ENCODE measurements around the gene SPDYE6. TPM values are rescaled to one million over a fixed set of nuclear protein-coding genes. Genes with fewer than 3 reads are reported as not detected.
A peak's percentile ranks its signal among the peaks of the same experiment; 100 is the strongest.

The SPDYE6 gene
- total and polyA plus RNA-seq, 10 of the 15 experiments (the other 5 are each of a cell fraction or from before 2014, with no cell fraction given): 0.05 to 2.3 (median 1.00) TPM; not detected in 6

- TF ChIP-seq TCF12 (IDR thresholded peaks at IDR 0.05; ENCODE audit: low read depth, low read length): 0 out of 2 replicates have a peak, but pooled peaks have one; percentile 7
- peak; percentile 48; the same call in 1 of the 2 replicates for TF ChIP-seq HDGF (IDR thresholded peaks at IDR 0.05)
- peak; percentile 58 for TF ChIP-seq EED (IDR thresholded peaks at IDR 0.05; ENCODE audit: low read depth)
- no peak for TF ChIP-seq JUND (IDR thresholded peaks at IDR 0.05; ENCODE audit: low read depth, low read length)
- TF ChIP-seq SMARCA5 (IDR thresholded peaks at IDR 0.05): peak; percentile 64; the same call in 1 of the 2 replicates
- TF ChIP-seq BHLHE40 (IDR thresholded peaks at IDR 0.05; ENCODE audit: borderline replicate concordance in 1 of 2, low read depth in 2 of 2, low read length in 1 of 2): no peak
- no peak for TF ChIP-seq ZNF24 (IDR thresholded peaks at IDR 0.05)
- no peak for TF ChIP-seq CBX5 (IDR thresholded peaks at IDR 0.05; ENCODE audit: low read depth)
- TF ChIP-seq CTCF (IDR thresholded peaks at IDR 0.05 in 2 of 3, conservative IDR thresholded peaks at IDR 0.05 in 1 of 3; ENCODE audit: control insufficient read depth in 2 of 3, extremely low read depth in 1 of 3, insufficient read depth in 1 of 3, low read depth in 3 of 3, low read length in 3 of 3): peak; percentile 89 to 93 (median 91)
- no peak for TF ChIP-seq NFIC (IDR thresholded peaks at IDR 0.05; ENCODE audit: low read depth, low read length)
- TF ChIP-seq BACH1 (IDR thresholded peaks at IDR 0.05; ENCODE audit: borderline replicate concordance): no peak
- no peak for TF ChIP-seq ATF3 (IDR thresholded peaks at IDR 0.05; ENCODE audit: borderline replicate concordance, extremely low read depth, low read depth, low read length)
- TF ChIP-seq TCF3 (IDR thresholded peaks at IDR 0.05; ENCODE audit: borderline replicate concordance, insufficient read depth, low read depth, low read length): no peak
- no peak for TF ChIP-seq NFYB (IDR thresholded peaks at IDR 0.05; ENCODE audit: insufficient read depth, low read depth, low read length)
- no peak for TF ChIP-seq CBFB (IDR thresholded peaks at IDR 0.05; ENCODE audit: low read depth)
- no peak for TF ChIP-seq ZBTB4 (CRISPR knock-in tag; IDR thresholded peaks at IDR 0.05)
- TF ChIP-seq RELB (IDR thresholded peaks at IDR 0.05; ENCODE audit: low read depth): no peak
- no peak for TF ChIP-seq STAT1 (conservative IDR thresholded peaks at IDR 0.05)
- TF ChIP-seq MLLT1 (IDR thresholded peaks at IDR 0.05): no peak; the same call in 1 of the 2 replicates
These were observed 34.6 kb upstream of the SPDYE6 start (continued) for GRCh38 chr7:102390697-102391484.

Measured in GM12878 (cell line).